Activated CD8-positive, alpha-beta memory T cell treated with anti-CD3 and anti-CD28 coated beads for 1 hour (primary cell): ENCODE measurements around the gene MAGEF1.
A peak's percentile ranks its signal among the peaks of the same experiment; 100 is the strongest.

Experiments
- DNase-seq, 2 donors: peaks; one replicate each; pipeline ENCODE4 v3.0.0-alpha.2; 2020; ENCODE audit warnings: low read depth in 1 of 2; ENCODE audit errors: extremely low read depth in 1 of 2

The MAGEF1 gene

GRCh38 chr3:184711493-184712247 lies at the start of gene MAGEF1:
TSS of gene MAGEF1 (minus strand) at chr3:184712064. CDS start at chr3:184711821, 243 bp downstream.
- peak in 1 of 2 donors; percentile 40 for DNase-seq

GRCh38 chr3:184761075-184761841 lies 49.4 kb upstream of the MAGEF1 start:
- no peak for DNase-seq

GRCh38 chr3:184760337-184761074 lies 48.6 kb upstream of the MAGEF1 start:
- no peak for DNase-seq

GRCh38 chr3:184759666-184760200 lies 47.9 kb upstream of the MAGEF1 start:
- no peak for DNase-seq

- DNase-seq: no peak
Measured at GRCh38 chr3:184758056-184758455, 46.2 kb upstream of the MAGEF1 start.

GRCh38 chr3:184757022-184757651 lies 45.3 kb upstream of the MAGEF1 start:
- DNase-seq: no peak

GRCh38 chr3:184756151-184757021 lies 44.5 kb upstream of the MAGEF1 start:
- no peak for DNase-seq

- DNase-seq: no peak
Measured at GRCh38 chr3:184755315-184755731, 43.5 kb upstream of the MAGEF1 start.

- no peak for DNase-seq
Measured at GRCh38 chr3:184752361-184752760, 40.5 kb upstream of the MAGEF1 start.

- DNase-seq: no peak
Measured at GRCh38 chr3:184751204-184752040, 39.6 kb upstream of the MAGEF1 start.

GRCh38 chr3:184750349-184751083 lies 38.7 kb upstream of the MAGEF1 start:
- DNase-seq: no peak

- no peak for DNase-seq
Measured at GRCh38 chr3:184749168-184749744, 37.4 kb upstream of the MAGEF1 start.

- no peak for DNase-seq
Measured at GRCh38 chr3:184748219-184749135, 36.6 kb upstream of the MAGEF1 start.

GRCh38 chr3:184746131-184747120 lies 34.6 kb upstream of the MAGEF1 start:
- no peak for DNase-seq

GRCh38 chr3:184745526-184745925 lies 33.7 kb upstream of the MAGEF1 start:
- DNase-seq: no peak

GRCh38 chr3:184743248-184743647 lies 31.4 kb upstream of the MAGEF1 start:
- DNase-seq: no peak
